OCI-LY7 (cell line): ENCODE measurements around the gene FNDC5.

Experiments used
- CTCF ChIP-seq: fragments of 200-600 bp; sonication (generic); conservative IDR thresholded peaks from 2 replicates; pipeline ENCODE4 v1.5.1; 2014; ENCODE audit warnings: mild to moderate bottlenecking, antibody characterized with exemption, low read length, moderate library complexity, mixed read lengths
- EZH2phosphoT487 ChIP-seq: fragments of 200-600 bp; sonication (generic); IDR thresholded peaks from 2 replicates; pipeline ENCODE4 v1.6.1; 2018; ENCODE audit warnings: low read depth, borderline replicate concordance, mild to moderate bottlenecking, mixed run types, antibody characterized with exemption, low read length, moderate library complexity, mixed read lengths

GRCh38 chr1:32861904-32862695 lies 8.6 kb downstream of the FNDC5 start:
- TF ChIP-seq CTCF (no peak), EZH2phosphoT487 (no peak)
